Vagina (tissue), 2 donors: ENCODE data around the gene PSAPL1.

Experiments used
- POLR2AphosphoS5 ChIP-seq, 2 donors: sonication (generic); formaldehyde crosslinking; IDR thresholded peaks; one replicate each; pipeline ENCODE4 v1.9.0; 2017; ENCODE audit warnings: antibody characterized with exemption in 2 of 2, mild to moderate bottlenecking in 2 of 2, low read depth in 1 of 2; ENCODE audit not compliant: insufficient read depth in 1 of 2
- TF ChIP-seq, protein P1 (sequence below), 3 experiments: fragments of 450-650 bp in 2 of 3; fragments of 200-600 bp in 1 of 3; sonication (generic) in 1 of 3; IDR thresholded peaks; one replicate each; pipeline ENCODE4 v1.5.1; 2017 to 2019; ENCODE audit warnings: antibody characterized with exemption in 3 of 3, mild to moderate bottlenecking in 2 of 3, moderate library complexity in 2 of 3

DNA sequence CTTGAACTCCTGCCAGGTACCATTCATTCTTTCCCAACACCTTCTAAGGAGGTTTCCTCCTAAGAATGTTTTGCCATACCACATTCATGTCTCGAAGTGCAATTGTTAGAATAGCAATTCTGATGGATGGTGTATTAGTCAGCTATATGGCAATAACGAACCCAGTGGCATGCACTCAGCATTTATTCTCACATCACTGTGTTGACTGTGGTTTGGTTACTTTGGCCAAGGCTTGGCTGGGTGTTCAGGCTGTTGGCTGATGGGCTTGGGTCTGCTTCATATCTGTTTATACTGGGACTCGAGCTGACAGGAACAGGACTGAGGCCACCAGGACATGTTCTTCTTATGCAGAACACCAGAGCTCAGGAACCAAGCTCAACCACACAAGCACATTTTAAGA lies 31.7 kb downstream of the PSAPL1 start:
- no peak for TF ChIP-seq POLR2AphosphoS5 (IDR thresholded peaks at IDR 0.05; ENCODE audit: insufficient read depth in 1 of 2, low read depth in 1 of 2)
- TF ChIP-seq, protein P1, sequence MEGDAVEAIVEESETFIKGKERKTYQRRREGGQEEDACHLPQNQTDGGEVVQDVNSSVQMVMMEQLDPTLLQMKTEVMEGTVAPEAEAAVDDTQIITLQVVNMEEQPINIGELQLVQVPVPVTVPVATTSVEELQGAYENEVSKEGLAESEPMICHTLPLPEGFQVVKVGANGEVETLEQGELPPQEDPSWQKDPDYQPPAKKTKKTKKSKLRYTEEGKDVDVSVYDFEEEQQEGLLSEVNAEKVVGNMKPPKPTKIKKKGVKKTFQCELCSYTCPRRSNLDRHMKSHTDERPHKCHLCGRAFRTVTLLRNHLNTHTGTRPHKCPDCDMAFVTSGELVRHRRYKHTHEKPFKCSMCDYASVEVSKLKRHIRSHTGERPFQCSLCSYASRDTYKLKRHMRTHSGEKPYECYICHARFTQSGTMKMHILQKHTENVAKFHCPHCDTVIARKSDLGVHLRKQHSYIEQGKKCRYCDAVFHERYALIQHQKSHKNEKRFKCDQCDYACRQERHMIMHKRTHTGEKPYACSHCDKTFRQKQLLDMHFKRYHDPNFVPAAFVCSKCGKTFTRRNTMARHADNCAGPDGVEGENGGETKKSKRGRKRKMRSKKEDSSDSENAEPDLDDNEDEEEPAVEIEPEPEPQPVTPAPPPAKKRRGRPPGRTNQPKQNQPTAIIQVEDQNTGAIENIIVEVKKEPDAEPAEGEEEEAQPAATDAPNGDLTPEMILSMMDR (IDR thresholded peaks at IDR 0.05), result no peak
